IMR-90 (cell line): ENCODE data around the gene WSB2. TPM values are rescaled to one million over a fixed set of nuclear protein-coding genes. Genes with fewer than 3 reads are reported as not detected.

Experiments used
- ATAC-seq: fragments of 200-7000 bp; cut with Tn5 transposase; 2 replicates; pipeline ENCODE4 v1.9.1; 2020; ENCODE audit warnings: low read depth, mild to moderate bottlenecking, moderate library complexity
- BruUV-seq: library from RNA; stranded (reverse); fragments of 400-500 nt; replicated peaks from 2 replicates; lab custom pipeline; 2021; lab: Mats Ljungman, UMichigan
- CTCF ChIA-PET: fragments of 300-600 bp; formaldehyde crosslinking; extraction: SDS; loops from one replicate; lab custom pipeline; 2021; ENCODE audit warnings: antibody characterized with exemption; lab: Yijun Ruan, JAX
- POLR2A ChIA-PET: fragments of 300-600 bp; sonication (Branson Sonifier 250); formaldehyde crosslinking; loops from one replicate; lab custom pipeline; 2022; ENCODE audit warnings: antibody characterized with exemption; ENCODE audit not compliant: unreplicated experiment; lab: Charles Lee
- DNase-seq: peaks from one replicate; pipeline ENCODE4 v3.0.0; 2013
- H2AFZ ChIP-seq: replicated peaks from 2 replicates; pipeline ENCODE3; 2013; ENCODE audit warnings: low read length, mild to moderate bottlenecking; ENCODE audit not compliant: poor library complexity
- H2AK5ac ChIP-seq: 2 replicates; pipeline ENCODE4 v1.6.1; 2013; ENCODE audit warnings: low read depth, low read length, inconsistent platforms
- H2AK9ac ChIP-seq: replicated peaks from 2 replicates; pipeline ENCODE3; 2013; ENCODE audit warnings: mild to moderate bottlenecking, low read depth, low read length, moderate library complexity; ENCODE audit not compliant: poor library complexity
- H2BK120ac ChIP-seq: 2 replicates; pipeline ENCODE4 v1.6.1; 2013; ENCODE audit warnings: low read depth, low read length, inconsistent platforms
- H2BK15ac ChIP-seq: 3 replicates; pipeline ENCODE4 v1.6.1; 2013; ENCODE audit warnings: low read depth, low read length, inconsistent platforms
- H2BK20ac ChIP-seq: 2 replicates; pipeline ENCODE4 v1.6.1; 2013; ENCODE audit warnings: low read depth, mild to moderate bottlenecking, inconsistent platforms, low read length, moderate library complexity
- H2BK5ac ChIP-seq: 2 replicates; pipeline ENCODE4 v1.6.1; 2013; ENCODE audit warnings: mild to moderate bottlenecking, low read depth, low read length, inconsistent platforms; ENCODE audit not compliant: poor library complexity, severe bottlenecking
- H3K14ac ChIP-seq: replicated peaks from 2 replicates; pipeline ENCODE4 v1.6.1; 2013; ENCODE audit warnings: low read depth, low read length, inconsistent platforms
- H3K18ac ChIP-seq: 2 replicates; pipeline ENCODE4 v1.6.1; 2013; ENCODE audit warnings: low read depth, low read length, control low read depth
- H3K23ac ChIP-seq: 2 replicates; pipeline ENCODE4 v1.6.1; 2013; ENCODE audit warnings: low read depth, low read length, inconsistent platforms
- H3K27ac ChIP-seq: 2 replicates; pipeline ENCODE4 v1.5.1; 2013; ENCODE audit warnings: mild to moderate bottlenecking, control low read depth, low read length; ENCODE audit not compliant: insufficient read depth
- H3K27me3 ChIP-seq: 2 replicates; pipeline ENCODE4 v1.6.1; 2013; ENCODE audit warnings: low read length; ENCODE audit not compliant: control insufficient read depth, insufficient read depth
- H3K36me3 ChIP-seq: 2 replicates; pipeline ENCODE4 v1.6.1; 2013; ENCODE audit warnings: low read length, mixed read lengths; ENCODE audit not compliant: control insufficient read depth, insufficient read depth
- H3K4ac ChIP-seq: 2 replicates; pipeline ENCODE4 v1.6.1; 2013; ENCODE audit warnings: low read depth, low read length, inconsistent platforms
- H3K4me1 ChIP-seq: 2 replicates; pipeline ENCODE4 v1.6.1; 2013; ENCODE audit warnings: low read length, mixed read lengths; ENCODE audit not compliant: control insufficient read depth, insufficient read depth
- H3K4me2 ChIP-seq: 2 replicates; pipeline ENCODE4 v1.6.1; 2013; ENCODE audit warnings: low read depth, mild to moderate bottlenecking, control low read depth, low read length, moderate library complexity
- H3K4me3 ChIP-seq: 2 replicates; pipeline ENCODE4 v1.5.1; 2013; ENCODE audit warnings: low read depth, mild to moderate bottlenecking, control low read depth, low read length, moderate library complexity; ENCODE audit not compliant: insufficient read depth
- H3K56ac ChIP-seq: 2 replicates; pipeline ENCODE4 v1.6.1; 2013; ENCODE audit warnings: low read length, inconsistent platforms; ENCODE audit not compliant: insufficient read depth; ENCODE audit errors: extremely low read depth
- H3K79me1 ChIP-seq, 2 experiments: 2 replicates each; pipeline ENCODE4 v1.6.1; 2013; ENCODE audit warnings: low read length in 2 of 2, inconsistent platforms in 1 of 2, low read depth in 1 of 2
- H3K9ac ChIP-seq: 2 replicates; pipeline ENCODE4 v1.6.1; 2013; ENCODE audit warnings: low read depth, low read length, control low read depth
- H3K9me1 ChIP-seq: 2 replicates; pipeline ENCODE4 v1.6.1; 2013; ENCODE audit warnings: low read length, inconsistent platforms; ENCODE audit not compliant: insufficient read depth
- H3K9me3 ChIP-seq: 2 replicates; pipeline ENCODE4 v1.6.1; 2013; ENCODE audit warnings: low read length; ENCODE audit not compliant: control insufficient read depth, insufficient read depth
- H4K20me1 ChIP-seq: 2 replicates; pipeline ENCODE4 v1.6.1; 2013; ENCODE audit warnings: low read length, inconsistent platforms; ENCODE audit not compliant: insufficient read depth
- H4K5ac ChIP-seq: 2 replicates; pipeline ENCODE4 v1.6.1; 2013; ENCODE audit warnings: mild to moderate bottlenecking, low read depth, low read length, control low read depth
- H4K8ac ChIP-seq, 2 experiments: 2 replicates each; pipeline ENCODE4 v1.6.1; 2013; ENCODE audit warnings: low read depth in 2 of 2, low read length in 2 of 2, control low read depth in 1 of 2, inconsistent platforms in 1 of 2
- H4K91ac ChIP-seq: 2 replicates; pipeline ENCODE4 v1.6.1; 2013; ENCODE audit warnings: low read depth, low read length, inconsistent platforms; ENCODE audit not compliant: insufficient read depth
- CEBPB ChIP-seq: IDR thresholded peaks from 2 replicates; pipeline ENCODE4 v1.6.1; 2012; ENCODE audit warnings: low read depth, low read length, improper control_type of control experiment
- WGBS, 2 experiments: methylation state at CpG; one replicate each; pipeline versions ENCODE4 v1.1.5 to v1.1.7; 2013; ENCODE audit warnings: missing lambda C conversion rate in 2 of 2; ENCODE audit not compliant: insufficient read length in 1 of 2; ENCODE audit errors: extremely low coverage in 2 of 2; 5-methylcytosine and 5-hydroxymethylcytosine counted together
- dilution Hi-C: fragments of 300-500 bp; cut with HindIII; formaldehyde crosslinking; loops from one replicate; pipeline ENCODE4 v1.14.3; 2018; ENCODE audit warnings: low sequenced_read_pairs; ENCODE audit not compliant: unreplicated experiment
- in situ Hi-C: fragments of 300-500 bp; cut with MboI; formaldehyde crosslinking; loops from 3 replicates; pipeline ENCODE4 v1.14.3; 2019; ENCODE audit warnings: low sequenced_read_pairs, inconsistent platforms, mixed read lengths
- intact Hi-C: fragments of 100-400 bp; cut with micrococcal nuclease; formaldehyde crosslinking; loops from 2 replicates; pipeline ENCODE4 v1.10.0; 2022
- polyA plus RNA-seq, 3 experiments: library from polyadenylated mRNA; depleted of rRNA; stranded (reverse); fragments of >200 nt; gene quantifications; 2 replicates each; pipeline ENCODE4 v1.2.3, GENCODE V29; 2012; ENCODE audit warnings: low replicate concordance in 1 of 3
- total RNA-seq: library from RNA; depleted of rRNA; stranded (reverse); fragments of >200 nt; gene quantifications from 2 replicates; pipeline ENCODE4 v1.2.3, GENCODE V29; 2012
- TF ChIP-seq, protein P1 (sequence below): conservative IDR thresholded peaks from 2 replicates; pipeline ENCODE4 v1.5.1; 2012; ENCODE audit warnings: mild to moderate bottlenecking, low read depth, low read length, improper control_type of control experiment

Gene WSB2
- total and polyA plus RNA-seq, 2 of the 4 experiments (the other 2 are of a cell fraction): 92.8 to 180 TPM

DNA sequence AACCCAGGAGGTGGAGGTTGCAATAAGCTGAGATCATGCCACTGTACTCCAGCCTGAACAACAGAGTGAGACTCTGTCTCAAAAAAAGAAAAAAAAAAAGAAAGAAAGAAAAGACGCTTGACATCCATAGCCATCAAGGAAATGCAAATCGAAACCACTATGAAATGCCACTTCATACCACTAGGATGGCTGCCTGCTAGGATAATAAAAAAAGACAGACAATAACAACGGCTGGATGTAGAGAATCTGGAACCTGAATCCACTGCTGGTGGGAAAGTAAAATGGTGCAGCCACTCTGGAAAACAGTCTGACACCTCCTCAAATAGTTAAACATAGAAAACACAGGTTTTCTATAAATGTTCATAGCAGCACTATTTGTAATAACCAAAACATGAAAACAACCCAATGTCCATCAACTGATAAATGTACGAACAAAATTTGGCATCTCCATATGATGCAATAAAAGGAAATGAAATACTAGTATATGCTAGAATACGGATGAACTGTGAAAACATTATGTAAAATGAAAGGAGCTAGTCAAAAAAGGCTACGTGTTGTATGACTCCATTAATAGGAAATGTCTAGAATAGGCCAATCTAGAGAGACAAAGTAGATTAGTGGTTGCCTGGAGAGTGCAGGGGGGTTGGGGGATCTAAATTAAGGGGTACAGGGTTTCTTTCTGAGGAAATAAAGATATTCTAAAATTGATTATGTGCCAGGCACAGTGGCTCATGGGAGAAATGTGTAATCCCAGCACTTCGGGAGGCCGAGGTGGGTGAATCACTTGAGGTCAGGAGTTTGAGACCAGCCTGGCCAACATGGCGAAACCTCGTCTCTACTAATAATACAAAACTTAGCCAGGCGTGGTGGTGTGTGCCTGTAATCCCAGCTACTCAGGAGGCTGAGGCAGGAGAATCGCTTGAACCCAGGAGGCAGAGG is 9.7 kb downstream of the WSB2 start:
- Histone ChIP-seq H3K9ac (no peak overlapping the region), H2BK120ac (no peak overlapping the region), H3K4me3 (no peak overlapping the region), H4K91ac (no peak overlapping the region), H2BK5ac (no peak overlapping the region), H3K14ac (no peak overlapping the region), H3K36me3 (peaks cover 15% of the 10 kb centered on the region), H3K27ac (no peak overlapping the region), H4K5ac (no peak overlapping the region), H2AK5ac (no peak overlapping the region), H4K8ac (no peak overlapping the region), H2AK9ac (no peak overlapping the region), H3K4me1 (peaks cover 16% of the 10 kb centered on the region), H3K56ac (no peak overlapping the region), H3K9me3 (no peaks in the 10 kb centered on the region), H2AFZ (no peak overlapping the region), H3K23ac (no peak overlapping the region), H3K9me1 (peaks cover 19% of the 10 kb centered on the region), H2BK20ac (no peak overlapping the region), H2BK15ac (no peak overlapping the region), H3K4ac (no peak overlapping the region), H4K20me1 (peaks cover 27% of the 10 kb centered on the region), H3K18ac (no peak overlapping the region), H3K27me3 (no peaks in the 10 kb centered on the region), H3K79me1 (peaks cover 27 to 56% of the 10 kb centered on the region in 2 experiments), H3K4me2 (no peak overlapping the region)
- no peak for ATAC-seq
- CTCF ChIA-PET: no interaction called here
- TF ChIP-seq CEBPB: peak; percentile 73
- TF ChIP-seq, protein P1, sequence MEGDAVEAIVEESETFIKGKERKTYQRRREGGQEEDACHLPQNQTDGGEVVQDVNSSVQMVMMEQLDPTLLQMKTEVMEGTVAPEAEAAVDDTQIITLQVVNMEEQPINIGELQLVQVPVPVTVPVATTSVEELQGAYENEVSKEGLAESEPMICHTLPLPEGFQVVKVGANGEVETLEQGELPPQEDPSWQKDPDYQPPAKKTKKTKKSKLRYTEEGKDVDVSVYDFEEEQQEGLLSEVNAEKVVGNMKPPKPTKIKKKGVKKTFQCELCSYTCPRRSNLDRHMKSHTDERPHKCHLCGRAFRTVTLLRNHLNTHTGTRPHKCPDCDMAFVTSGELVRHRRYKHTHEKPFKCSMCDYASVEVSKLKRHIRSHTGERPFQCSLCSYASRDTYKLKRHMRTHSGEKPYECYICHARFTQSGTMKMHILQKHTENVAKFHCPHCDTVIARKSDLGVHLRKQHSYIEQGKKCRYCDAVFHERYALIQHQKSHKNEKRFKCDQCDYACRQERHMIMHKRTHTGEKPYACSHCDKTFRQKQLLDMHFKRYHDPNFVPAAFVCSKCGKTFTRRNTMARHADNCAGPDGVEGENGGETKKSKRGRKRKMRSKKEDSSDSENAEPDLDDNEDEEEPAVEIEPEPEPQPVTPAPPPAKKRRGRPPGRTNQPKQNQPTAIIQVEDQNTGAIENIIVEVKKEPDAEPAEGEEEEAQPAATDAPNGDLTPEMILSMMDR: no peak
- DNase-seq: no peak
- dilution Hi-C loops: no loop called here
- POLR2A ChIA-PET: no interaction called here
- no TSS peak for BruUV-seq
- in situ Hi-C loops: no loop called here
- intact Hi-C loops: no loop called here
- 83% methylated on average over 1 of the region's 12 CpGs; no CpG with 5 or more reads in 1 of the 2 experiments for WGBS, 2 experiments
